PC-3 (cell line): ENCODE measurements around the gene FANCD2. TPM values are rescaled to one million over a fixed set of nuclear protein-coding genes. Genes with fewer than 3 reads are reported as not detected.

ENCODE experiments used
- ATAC-seq: fragments of 200-7000 bp; cut with Tn5 transposase; 2 replicates; pipeline ENCODE4 v1.9.1; 2020; ENCODE audit warnings: mild to moderate bottlenecking, moderate library complexity
- BruUV-seq: library from RNA; stranded (reverse); fragments of 400-500 nt; replicated peaks from 2 replicates; lab custom pipeline; 2021; lab: Mats Ljungman, UMichigan
- CTCF ChIA-PET: fragments of 300-600 bp; sonication (Branson Sonifier 250); formaldehyde crosslinking; loops from one replicate; lab custom pipeline; 2022; ENCODE audit warnings: antibody characterized with exemption; lab: Charles Lee
- POLR2A ChIA-PET: fragments of 300-600 bp; sonication (Branson Sonifier 250); formaldehyde crosslinking; loops from one replicate; lab custom pipeline; 2022; ENCODE audit warnings: antibody characterized with exemption; ENCODE audit not compliant: unreplicated experiment; lab: Charles Lee
- DNase-seq: peaks from one replicate; pipeline ENCODE4 v3.0.0-alpha.2; 2015
- H2AFZ ChIP-seq: fragments of 300-600 bp; sonication (generic); 2 replicates; pipeline ENCODE4 v1.6.0; 2016; ENCODE audit warnings: antibody characterized with exemption, low read length
- H3F3A ChIP-seq: fragments of 300-600 bp; sonication (generic); one replicate; pipeline ENCODE4 v1.6.0; 2017; ENCODE audit warnings: antibody characterized with exemption, low read length, control low read depth, mild to moderate bottlenecking; ENCODE audit not compliant: unreplicated experiment
- H3K27ac ChIP-seq: fragments of 300-600 bp; sonication (generic); 2 replicates; pipeline ENCODE4 v1.5.1; 2016; ENCODE audit warnings: mild to moderate bottlenecking, low read length
- H3K27me3 ChIP-seq: fragments of 300-600 bp; sonication (generic); 2 replicates; pipeline ENCODE4 v1.6.1; 2016; ENCODE audit warnings: low read length, mixed read lengths
- H3K36me3 ChIP-seq: fragments of 300-600 bp; sonication (generic); 2 replicates; pipeline ENCODE4 v1.6.1; 2016; ENCODE audit warnings: low read depth, mixed run types, low read length, mixed read lengths
- H3K4me1 ChIP-seq: fragments of 300-600 bp; sonication (generic); 2 replicates; pipeline ENCODE4 v1.5.1; 2016; ENCODE audit warnings: low read length; ENCODE audit not compliant: insufficient read depth
- H3K4me2 ChIP-seq: fragments of 300-600 bp; sonication (generic); 2 replicates; pipeline ENCODE4 v1.6.0; 2016; ENCODE audit warnings: low read length
- H3K4me3 ChIP-seq: fragments of 300-600 bp; sonication (generic); 2 replicates; pipeline ENCODE4 v1.5.1; 2016; ENCODE audit warnings: mild to moderate bottlenecking, low read length, mixed read lengths
- H3K79me2 ChIP-seq: fragments of 300-600 bp; sonication (generic); 2 replicates; pipeline ENCODE4 v1.6.1; 2017; ENCODE audit warnings: low read length, mixed read lengths
- H3K9ac ChIP-seq: fragments of 300-600 bp; sonication (generic); 2 replicates; pipeline ENCODE4 v1.6.0; 2016; ENCODE audit warnings: mild to moderate bottlenecking, low read length
- H3K9me2 ChIP-seq: fragments of 300-600 bp; sonication (generic); replicated peaks from 2 replicates; pipeline ENCODE4 v1.6.1; 2016; ENCODE audit warnings: mixed run types, low read length, mixed read lengths
- H3K9me3 ChIP-seq: fragments of 300-600 bp; sonication (generic); 2 replicates; pipeline ENCODE4 v1.6.1; 2016; ENCODE audit warnings: low read length, mixed read lengths
- H4K20me1 ChIP-seq: fragments of 300-600 bp; sonication (generic); 2 replicates; pipeline ENCODE4 v1.6.1; 2016; ENCODE audit warnings: low read length, mixed read lengths
- EZH2 ChIP-seq: fragments of 300-600 bp; sonication (generic); IDR thresholded peaks from one replicate; pipeline ENCODE4 v1.6.1; 2017; ENCODE audit warnings: antibody characterized with exemption, mild to moderate bottlenecking, low read length; ENCODE audit not compliant: unreplicated experiment
- EZH2phosphoT487 ChIP-seq: fragments of 300-600 bp; sonication (generic); IDR thresholded peaks from 2 replicates; pipeline ENCODE4 v1.6.1; 2018; ENCODE audit warnings: mild to moderate bottlenecking, antibody characterized with exemption, low read length, borderline replicate concordance
- intact Hi-C: fragments of 100-400 bp; cut with micrococcal nuclease; formaldehyde crosslinking; loops from 2 replicates; pipeline ENCODE4 v1.9.0; 2023
- total RNA-seq: library from RNA; depleted of rRNA; stranded (reverse); fragments of >200 nt; gene quantifications from 2 replicates; pipeline ENCODE4 v1.2.3, GENCODE V29; 2014
- TF ChIP-seq, protein P1 (sequence below): fragments of 300-600 bp; sonication (generic); conservative IDR thresholded peaks from 2 replicates; pipeline ENCODE4 v1.5.1; 2017; ENCODE audit warnings: antibody characterized with exemption, low read depth, mild to moderate bottlenecking, low read length

Gene FANCD2
- total RNA-seq, 1 experiment from 2014 or later, result 67.9 TPM

GRCh38 chr3:10008588-10009344 is 17.5 kb upstream of the FANCD2 start:
- TF ChIP-seq EZH2phosphoT487, result no peak
- TF ChIP-seq EZH2, result no peak
- TF ChIP-seq, protein P1, sequence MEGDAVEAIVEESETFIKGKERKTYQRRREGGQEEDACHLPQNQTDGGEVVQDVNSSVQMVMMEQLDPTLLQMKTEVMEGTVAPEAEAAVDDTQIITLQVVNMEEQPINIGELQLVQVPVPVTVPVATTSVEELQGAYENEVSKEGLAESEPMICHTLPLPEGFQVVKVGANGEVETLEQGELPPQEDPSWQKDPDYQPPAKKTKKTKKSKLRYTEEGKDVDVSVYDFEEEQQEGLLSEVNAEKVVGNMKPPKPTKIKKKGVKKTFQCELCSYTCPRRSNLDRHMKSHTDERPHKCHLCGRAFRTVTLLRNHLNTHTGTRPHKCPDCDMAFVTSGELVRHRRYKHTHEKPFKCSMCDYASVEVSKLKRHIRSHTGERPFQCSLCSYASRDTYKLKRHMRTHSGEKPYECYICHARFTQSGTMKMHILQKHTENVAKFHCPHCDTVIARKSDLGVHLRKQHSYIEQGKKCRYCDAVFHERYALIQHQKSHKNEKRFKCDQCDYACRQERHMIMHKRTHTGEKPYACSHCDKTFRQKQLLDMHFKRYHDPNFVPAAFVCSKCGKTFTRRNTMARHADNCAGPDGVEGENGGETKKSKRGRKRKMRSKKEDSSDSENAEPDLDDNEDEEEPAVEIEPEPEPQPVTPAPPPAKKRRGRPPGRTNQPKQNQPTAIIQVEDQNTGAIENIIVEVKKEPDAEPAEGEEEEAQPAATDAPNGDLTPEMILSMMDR, result no peak
- DNase-seq (peak; percentile 86), ATAC-seq (peak; percentile 64)
- Histone ChIP-seq H3K79me2 (no peaks in the 10 kb centered on the region), H3K36me3 (peaks cover 2% of the 10 kb centered on the region; the same call in 1 of the 2 replicates), H3F3A (no peaks in the 10 kb centered on the region), H4K20me1 (no peaks in the 10 kb centered on the region), H3K9me3 (no peaks in the 10 kb centered on the region), H3K4me1 (peaks cover 19% of the 10 kb centered on the region), H2AFZ (peak overlapping the region; percentile 76), H3K27me3 (no peaks in the 10 kb centered on the region), H3K9me2 (no peaks in the 10 kb centered on the region), H3K27ac (no peak overlapping the region), H3K4me2 (peak overlapping the region; percentile 89), H3K9ac (peak overlapping the region; percentile 43; the same call in 1 of the 2 replicates), H3K4me3 (peak overlapping the region; percentile 69)
- CTCF ChIA-PET, result no interaction called here
- intact Hi-C loops, result no loop called here
- POLR2A ChIA-PET, result interaction anchor here (0.5 to 0.6 kb wide), 2 partner anchors 15 to 739 kb away, joined by 3 read pairs; no protein-coding TSS in a partner anchor
- TSS peak; percentile 29 for BruUV-seq

DNA sequence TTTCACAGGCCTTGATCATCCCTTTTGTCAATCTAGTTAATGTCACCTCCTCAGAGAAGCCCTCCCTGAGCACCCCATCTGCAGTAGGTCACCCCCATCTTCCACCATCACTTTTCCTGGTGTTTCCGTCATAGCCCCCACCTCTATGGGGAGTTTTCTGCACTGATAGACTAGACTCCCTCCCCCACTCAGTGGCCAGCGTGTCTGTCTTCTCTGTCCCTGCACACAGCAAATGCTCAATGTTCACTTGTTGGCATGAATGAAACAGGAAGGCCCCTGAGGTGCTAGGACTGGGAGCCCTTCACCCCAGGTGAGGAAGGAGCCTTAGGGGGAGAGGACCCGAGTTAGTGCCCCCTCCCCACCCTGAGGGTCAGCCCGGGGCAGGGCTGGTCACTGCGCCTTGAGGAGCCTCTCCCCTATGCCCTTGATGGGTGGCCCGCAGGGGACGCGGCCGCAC is 15.8 kb upstream of the FANCD2 start:
- no peaks in the 10 kb centered on the region for H3K36me3 ChIP-seq
- no peak overlapping the region for H3K27ac ChIP-seq
- no peak for DNase-seq
- H3K79me2 ChIP-seq, result no peaks in the 10 kb centered on the region
- ChIA-PET POLR2A (interaction anchor here (0.7 kb wide), 1 partner anchor 310 kb away, joined by 3 read pairs; the partner anchor contains the start of gene SEC13), CTCF (interaction anchor here (1.0 to 1.1 kb wide), 2 partner anchors 64 to 78 kb away, joined by 3 to 4 read pairs; no protein-coding TSS in a partner anchor)
- no peak for TF ChIP-seq EZH2phosphoT487
- no peak for TF ChIP-seq EZH2
- TF ChIP-seq, protein P1, result no peak
- H3K4me1 ChIP-seq, result peaks cover 24% of the 10 kb centered on the region
- H3K9me3 ChIP-seq, result no peaks in the 10 kb centered on the region
- H2AFZ ChIP-seq, result peak overlapping the region; percentile 93
- H3K4me2 ChIP-seq, result peak overlapping the region; percentile 95
- no peak for ATAC-seq
- BruUV-seq, result no TSS peak
- H3K4me3 ChIP-seq, result peak overlapping the region; percentile 90
- no peaks in the 10 kb centered on the region for H4K20me1 ChIP-seq
- H3K9ac ChIP-seq, result peak overlapping the region; percentile 67
- no peaks in the 10 kb centered on the region for H3K9me2 ChIP-seq
- intact Hi-C loops, result loop anchor here (5.0 kb wide), 1 partner anchor 33 kb away; no protein-coding TSS in a partner anchor
- no peaks in the 10 kb centered on the region for H3F3A ChIP-seq
- H3K27me3 ChIP-seq, result no peaks in the 10 kb centered on the region
